Measurements from ENCODE around the gene CSNK1G1.
"Not testable (repeated sequence)": the region's sequence is repeated elsewhere in the genome, so short reads cannot be mapped to it uniquely, and the experiment has no call there.

Gene CSNK1G1

GRCh38 chr15:64344651-64345294, 11.2 kb downstream of the CSNK1G1 start:
- Histone ChIP-seq H3K27ac (ENCODE audit: low read length) (no peak overlapping the region), H3K4me3 (ENCODE audit: low read length) (no peak overlapping the region), H3K9ac (ENCODE audit: low read depth, low read length) (no peak overlapping the region), H3K36me3 (ENCODE audit: insufficient read depth, low read depth, low read length) (peaks cover 4% of the 10 kb centered on the region), H3K9me3 (ENCODE audit: insufficient read depth, low read depth, low read length) (no peaks in the 10 kb centered on the region), H3K27me3 (ENCODE audit: insufficient read depth, low read length) (no peaks in the 10 kb centered on the region), H3K4me1 (ENCODE audit: insufficient read depth, low read length) (no peaks in the 10 kb centered on the region)

GRCh38 chr15:64343841-64344240, 12.1 kb downstream of the CSNK1G1 start:
- no peaks in the 10 kb centered on the region for H3K4me1 ChIP-seq (ENCODE audit: insufficient read depth, low read length)
- no peaks in the 10 kb centered on the region for H3K9me3 ChIP-seq (ENCODE audit: insufficient read depth, low read depth, low read length)
- peaks cover 4% of the 10 kb centered on the region for H3K36me3 ChIP-seq (ENCODE audit: insufficient read depth, low read depth, low read length)
- no peak overlapping the region for H3K9ac ChIP-seq (ENCODE audit: low read depth, low read length)
- no peaks in the 10 kb centered on the region for H3K27me3 ChIP-seq (ENCODE audit: insufficient read depth, low read length)
- H3K4me3 ChIP-seq (ENCODE audit: low read length): no peak overlapping the region
- H3K27ac ChIP-seq (ENCODE audit: low read length): no peak overlapping the region

DNA sequence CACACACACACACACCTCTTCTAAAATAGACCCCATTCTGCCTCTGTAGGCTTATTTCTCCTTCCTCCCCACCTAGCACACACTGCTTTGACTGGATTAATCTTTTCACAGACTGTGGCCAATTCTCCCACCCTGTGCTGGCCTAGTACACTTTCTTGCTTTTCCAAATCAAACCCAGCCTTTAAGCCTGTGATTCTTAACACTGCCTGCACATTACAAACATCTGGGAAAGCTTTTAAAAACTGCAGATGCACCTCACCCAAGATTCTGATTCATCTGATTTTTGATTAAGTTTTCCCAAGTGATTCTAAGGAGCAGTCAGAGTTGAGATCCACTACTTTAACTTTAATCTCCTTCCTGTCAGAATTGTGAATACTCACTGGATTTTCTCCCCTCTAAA, 12.8 kb downstream of the CSNK1G1 start:
- H3K9ac ChIP-seq (ENCODE audit: low read depth, low read length): no peak overlapping the region
- H3K27me3 ChIP-seq (ENCODE audit: insufficient read depth, low read length): no peaks in the 10 kb centered on the region
- H3K4me3 ChIP-seq (ENCODE audit: low read length): no peak overlapping the region
- no peak overlapping the region for H3K27ac ChIP-seq (ENCODE audit: low read length)
- peaks cover 4% of the 10 kb centered on the region for H3K36me3 ChIP-seq (ENCODE audit: insufficient read depth, low read depth, low read length)
- H3K9me3 ChIP-seq (ENCODE audit: insufficient read depth, low read depth, low read length): no peaks in the 10 kb centered on the region
- H3K4me1 ChIP-seq (ENCODE audit: insufficient read depth, low read length): no peaks in the 10 kb centered on the region

GRCh38 chr15:64341961-64342360, 14.0 kb downstream of the CSNK1G1 start:
- no peaks in the 10 kb centered on the region for H3K27me3 ChIP-seq (ENCODE audit: insufficient read depth, low read length)
- H3K27ac ChIP-seq (ENCODE audit: low read length): no peak overlapping the region
- H3K9ac ChIP-seq (ENCODE audit: low read depth, low read length): no peak overlapping the region
- H3K4me3 ChIP-seq (ENCODE audit: low read length): no peak overlapping the region
- no peaks in the 10 kb centered on the region for H3K9me3 ChIP-seq (ENCODE audit: insufficient read depth, low read depth, low read length)
- H3K4me1 ChIP-seq (ENCODE audit: insufficient read depth, low read length): no peaks in the 10 kb centered on the region
- peaks cover 4% of the 10 kb centered on the region; the same call in 1 of the 2 replicates for H3K36me3 ChIP-seq (ENCODE audit: insufficient read depth, low read depth, low read length)

DNA sequence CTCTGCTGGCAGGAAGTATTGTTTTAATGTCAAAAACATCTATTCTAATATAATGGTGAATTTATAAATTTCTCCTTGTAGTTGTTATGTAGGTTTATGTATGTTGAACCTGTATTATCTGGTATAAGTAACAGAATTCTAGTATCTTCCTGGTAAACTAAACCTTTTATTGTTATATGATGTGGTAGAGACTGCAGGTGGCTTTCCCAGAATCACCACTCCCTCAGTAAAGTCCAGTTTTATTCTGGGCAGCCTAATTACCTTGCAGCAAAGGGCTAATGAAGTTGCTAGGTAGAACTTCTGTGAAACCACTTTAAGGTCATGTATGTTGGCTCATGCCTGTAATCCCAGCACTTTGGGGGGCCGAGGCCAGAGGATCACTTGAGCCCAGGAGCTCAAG, 15.6 kb downstream of the CSNK1G1 start:
- Histone ChIP-seq H3K4me1 (ENCODE audit: insufficient read depth, low read length) (no peaks in the 10 kb centered on the region), H3K9me3 (ENCODE audit: insufficient read depth, low read depth, low read length) (no peaks in the 10 kb centered on the region), H3K27ac (ENCODE audit: low read length) (no peak overlapping the region), H3K9ac (ENCODE audit: low read depth, low read length) (no peak overlapping the region), H3K36me3 (ENCODE audit: insufficient read depth, low read depth, low read length) (peaks cover 4% of the 10 kb centered on the region; the same call in 1 of the 2 replicates), H3K4me3 (ENCODE audit: low read length) (no peak overlapping the region), H3K27me3 (ENCODE audit: insufficient read depth, low read length) (no peaks in the 10 kb centered on the region)

DNA sequence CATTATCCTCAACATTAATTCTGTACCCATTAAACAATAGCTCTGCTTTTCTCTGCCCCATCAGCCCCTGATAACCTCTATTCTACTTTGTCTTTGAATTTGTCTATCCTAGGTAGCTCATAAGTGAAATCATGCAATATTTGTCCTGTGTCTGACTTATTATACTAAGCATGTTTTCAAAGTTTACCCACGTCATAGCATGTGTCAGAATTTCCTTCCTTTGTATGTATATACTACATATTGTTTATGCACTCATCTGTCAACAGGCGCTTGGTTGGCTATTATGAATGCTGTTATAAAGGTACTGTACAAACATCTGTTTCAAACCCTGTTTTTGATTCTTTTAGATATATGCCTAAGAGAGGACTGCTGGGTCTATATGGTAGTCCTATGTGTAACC, 18.2 kb downstream of the CSNK1G1 start:
- Histone ChIP-seq H3K27me3 (ENCODE audit: insufficient read depth, low read length) (no peaks in the 10 kb centered on the region), H3K4me3 (ENCODE audit: low read length) (no peak overlapping the region), H3K9ac (ENCODE audit: low read depth, low read length) (no peak overlapping the region), H3K4me1 (ENCODE audit: insufficient read depth, low read length) (no peaks in the 10 kb centered on the region), H3K36me3 (ENCODE audit: insufficient read depth, low read depth, low read length) (peaks cover 4% of the 10 kb centered on the region; the same call in 1 of the 2 replicates), H3K9me3 (ENCODE audit: insufficient read depth, low read depth, low read length) (no peaks in the 10 kb centered on the region), H3K27ac (ENCODE audit: low read length) (no peak overlapping the region)

GRCh38 chr15:64333986-64334929, 21.7 kb downstream of the CSNK1G1 start:
- H3K9ac ChIP-seq (ENCODE audit: low read depth, low read length): no peak overlapping the region
- no peaks in the 10 kb centered on the region for H3K4me1 ChIP-seq (ENCODE audit: insufficient read depth, low read length)
- H3K27me3 ChIP-seq (ENCODE audit: insufficient read depth, low read length): no peaks in the 10 kb centered on the region
- no peaks in the 10 kb centered on the region for H3K36me3 ChIP-seq (ENCODE audit: insufficient read depth, low read depth, low read length)
- H3K27ac ChIP-seq (ENCODE audit: low read length): no peak overlapping the region
- H3K4me3 ChIP-seq (ENCODE audit: low read length): no peak overlapping the region
- H3K9me3 ChIP-seq (ENCODE audit: insufficient read depth, low read depth, low read length): no peaks in the 10 kb centered on the region

GRCh38 chr15:64333516-64333915, 22.5 kb downstream of the CSNK1G1 start:
- H3K27ac ChIP-seq (ENCODE audit: low read length): no peak overlapping the region
- H3K9ac ChIP-seq (ENCODE audit: low read depth, low read length): no peak overlapping the region

GRCh38 chr15:64331668-64332067, 24.3 kb downstream of the CSNK1G1 start:
- not testable (repeated sequence) for H3K9me3 ChIP-seq (ENCODE audit: insufficient read depth, low read depth, low read length); H3K27me3 ChIP-seq (ENCODE audit: insufficient read depth, low read length); H3K27ac ChIP-seq (ENCODE audit: low read length); H3K4me3 ChIP-seq (ENCODE audit: low read length); H3K9ac ChIP-seq (ENCODE audit: low read depth, low read length); H3K4me1 ChIP-seq (ENCODE audit: insufficient read depth, low read length); H3K36me3 ChIP-seq (ENCODE audit: insufficient read depth, low read depth, low read length)

More at GRCh38 chr15:64333516-64333915, 22.5 kb downstream of the CSNK1G1 start:
- no peaks in the 10 kb centered on the region for H3K36me3 ChIP-seq (ENCODE audit: insufficient read depth, low read depth, low read length)
- H3K9me3 ChIP-seq (ENCODE audit: insufficient read depth, low read depth, low read length): no peaks in the 10 kb centered on the region
- H3K4me3 ChIP-seq (ENCODE audit: low read length): no peak overlapping the region
- H3K27me3 ChIP-seq (ENCODE audit: insufficient read depth, low read length): no peaks in the 10 kb centered on the region
- no peaks in the 10 kb centered on the region for H3K4me1 ChIP-seq (ENCODE audit: insufficient read depth, low read length)

DNA sequence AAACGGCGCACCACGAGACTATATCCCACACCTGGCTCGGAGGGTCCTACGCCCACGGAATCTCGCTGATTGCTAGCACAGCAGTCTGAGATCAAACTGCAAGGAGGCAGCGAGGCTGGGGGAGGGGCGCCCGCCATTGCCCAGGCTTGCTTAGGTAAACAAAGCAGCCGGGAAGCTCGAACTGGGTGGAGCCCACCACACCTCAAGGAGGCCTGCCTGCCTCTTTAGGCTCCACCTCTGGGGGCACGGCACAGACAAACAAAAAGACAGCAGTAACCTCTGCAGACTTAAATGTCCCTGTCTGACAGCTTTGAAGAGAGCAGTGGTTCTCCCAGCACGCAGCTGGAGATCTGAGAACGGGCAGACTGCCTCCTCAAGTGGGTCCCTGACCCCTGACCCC, 29.0 kb downstream of the CSNK1G1 start:
- H3K27ac ChIP-seq (ENCODE audit: low read length); H3K4me3 ChIP-seq (ENCODE audit: low read length); H3K4me1 ChIP-seq (ENCODE audit: insufficient read depth, low read length); H3K9me3 ChIP-seq (ENCODE audit: insufficient read depth, low read depth, low read length); H3K27me3 ChIP-seq (ENCODE audit: insufficient read depth, low read length); H3K36me3 ChIP-seq (ENCODE audit: insufficient read depth, low read depth, low read length); H3K9ac ChIP-seq (ENCODE audit: low read depth, low read length): not testable (repeated sequence)

DNA sequence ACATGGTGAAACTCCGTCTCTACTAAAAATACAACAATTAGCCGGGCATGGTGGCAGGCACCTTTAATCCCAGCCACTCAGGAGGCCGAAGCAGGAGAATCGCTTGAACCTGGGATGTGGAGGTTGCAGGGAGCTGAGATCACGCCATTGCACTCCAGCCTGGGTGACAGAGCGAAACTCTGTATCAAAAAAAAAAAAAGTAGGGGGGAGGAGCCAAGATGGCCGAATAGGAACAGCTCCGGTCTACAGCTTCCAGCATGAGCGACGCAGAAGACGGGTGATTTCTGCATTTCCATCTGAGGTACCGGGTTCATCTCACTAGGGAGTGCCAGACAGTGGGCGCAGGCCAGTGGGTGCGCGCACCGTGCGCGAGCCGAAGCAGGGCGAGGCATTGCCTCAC, 29.5 kb downstream of the CSNK1G1 start:
- not testable (repeated sequence) for H3K4me1 ChIP-seq (ENCODE audit: insufficient read depth, low read length); H3K36me3 ChIP-seq (ENCODE audit: insufficient read depth, low read depth, low read length); H3K9ac ChIP-seq (ENCODE audit: low read depth, low read length); H3K27ac ChIP-seq (ENCODE audit: low read length); H3K27me3 ChIP-seq (ENCODE audit: insufficient read depth, low read length); H3K9me3 ChIP-seq (ENCODE audit: insufficient read depth, low read depth, low read length); H3K4me3 ChIP-seq (ENCODE audit: low read length)
